SW 1271 (cell line): Measurements from ENCODE around the gene CHMP5.
"Not testable (repeated sequence)": the region's sequence is repeated elsewhere in the genome, so short reads cannot be mapped to it uniquely, and the experiment has no call there.

ENCODE experiments used
- DNase-seq, 2 experiments: peaks; one replicate each; lab custom pipeline; 2025; lab: John Stamatoyannopoulos, UW

The CHMP5 gene

GRCh38 chr9:33277484-33277883 lies 12.6 kb downstream of the CHMP5 start:
- DNase-seq, result no peak

DNA sequence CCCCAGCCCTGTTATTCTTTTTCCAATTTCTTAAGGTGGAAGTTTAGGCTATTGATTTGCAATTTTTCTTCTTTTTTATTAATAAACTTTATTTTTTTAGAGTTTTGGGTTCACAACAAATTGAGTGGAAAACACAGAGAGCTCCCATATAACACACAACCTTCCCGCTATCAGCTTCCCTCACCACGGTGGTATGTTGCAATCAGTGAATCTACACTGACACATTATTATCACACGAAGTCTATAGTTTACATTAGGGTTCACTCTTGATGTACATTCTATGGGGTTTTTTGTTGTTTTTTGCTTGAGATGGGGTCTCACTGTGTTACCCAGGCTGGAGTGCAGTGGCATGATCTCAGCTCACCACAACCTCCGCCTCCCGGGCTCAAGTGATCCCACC lies 20.7 kb downstream of the CHMP5 start:
- DNase-seq, result no peak

- peak in 1 of 2 experiments; percentile 59 for DNase-seq
Observed at GRCh38 chr9:33287087-33287490, 22.2 kb downstream of the CHMP5 start.

DNA sequence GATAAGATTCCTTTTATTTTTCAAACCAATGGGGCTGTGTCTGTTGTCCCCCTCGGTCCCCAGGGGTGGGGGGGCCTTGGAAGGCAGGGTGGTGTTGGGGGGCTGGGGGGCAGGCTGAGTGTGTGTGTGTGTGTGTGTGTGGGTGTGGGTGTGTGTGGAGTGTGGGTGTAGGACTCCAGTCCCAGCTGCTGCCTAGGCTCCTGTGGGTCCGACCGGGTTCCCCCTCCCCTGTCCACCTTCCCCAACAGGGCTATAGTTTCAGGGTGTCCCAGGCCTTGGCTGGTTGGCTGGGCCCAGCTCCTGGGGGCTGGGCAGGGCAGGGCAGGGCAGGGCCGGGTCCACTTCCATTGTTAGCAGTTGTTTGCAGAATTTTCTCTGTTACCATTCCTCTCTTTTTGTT lies 23.4 kb downstream of the CHMP5 start:
- no peak for DNase-seq

DNA sequence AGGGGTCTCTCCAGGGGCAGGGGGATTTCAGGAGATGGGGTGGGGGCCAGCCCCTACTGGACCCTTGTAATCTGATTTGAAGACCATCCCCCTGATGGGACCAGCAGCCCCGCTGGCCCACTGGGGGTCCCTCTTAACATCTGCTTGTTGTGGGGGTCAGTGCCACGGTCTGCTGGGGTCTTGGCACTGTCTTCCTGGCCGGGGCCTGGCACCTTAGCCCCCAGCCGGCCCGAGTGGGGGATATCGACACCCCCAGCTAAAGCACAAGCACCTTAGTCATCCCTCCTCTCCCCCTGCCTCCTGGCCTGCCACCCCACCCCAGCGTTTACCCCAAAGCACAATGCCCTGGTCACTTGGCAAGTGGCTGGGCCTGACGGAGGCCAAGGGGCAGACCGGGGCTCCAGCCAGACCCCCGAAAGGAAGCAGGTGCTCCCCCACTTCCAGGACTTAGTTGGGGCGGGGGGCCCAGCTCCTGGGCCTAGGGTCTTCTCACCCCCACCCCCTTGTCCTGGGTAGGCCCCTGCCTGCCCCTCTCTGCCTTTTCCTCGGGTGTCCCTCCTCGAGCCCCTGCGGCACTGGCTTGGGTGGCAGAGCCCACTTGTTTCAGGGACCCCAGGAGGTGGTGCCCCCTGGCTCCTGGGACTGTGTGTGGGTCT lies 24.1 kb downstream of the CHMP5 start:
- DNase-seq, result no peak

DNA sequence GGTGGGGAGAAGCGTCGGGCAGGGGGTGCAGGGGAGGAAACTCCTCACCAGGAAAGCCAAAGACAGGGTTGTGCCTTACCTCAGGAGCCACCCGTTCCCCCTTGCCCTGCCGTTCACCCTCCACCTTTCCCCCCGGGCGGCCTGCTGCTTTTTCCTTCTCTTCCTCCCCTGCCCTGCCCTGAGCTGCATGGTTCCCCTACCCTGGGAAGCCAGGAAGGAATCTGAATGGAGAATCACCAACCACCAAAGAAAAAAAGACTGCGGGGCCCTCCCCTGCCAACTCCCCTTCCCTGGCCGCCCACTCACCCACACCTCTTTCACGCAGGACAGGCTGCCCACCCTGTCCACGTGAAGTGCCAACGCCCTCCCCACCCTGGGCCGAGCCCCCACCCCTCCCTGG lies 24.6 kb downstream of the CHMP5 start:
- no peak for DNase-seq

DNA sequence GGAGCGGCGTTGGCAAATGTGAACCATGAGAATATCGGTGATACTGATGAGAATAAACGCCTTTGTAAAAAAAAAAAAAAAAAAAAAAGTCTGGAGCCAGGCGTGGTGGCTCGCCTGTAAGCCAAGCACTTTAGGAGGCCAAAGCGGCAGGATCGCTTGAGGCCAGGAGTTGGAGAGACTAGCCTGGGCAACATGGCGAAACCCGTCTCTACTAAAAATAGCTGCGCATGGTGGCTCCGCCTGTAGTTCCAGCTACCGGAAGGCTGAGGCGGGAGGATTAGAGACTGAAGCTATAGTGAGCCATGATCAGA lies 25.0 kb downstream of the CHMP5 start:
- no peak for DNase-seq

- peak; percentile 84 to 86 for DNase-seq
Observed at GRCh38 chr9:33290247-33291030, 25.6 kb downstream of the CHMP5 start, which contains the start of gene NFX1. Gene NFX1 (plus strand): TSS chr9:33290516. CDS start chr9:33290573, 57 bp downstream.

- DNase-seq, result no peak
Observed at GRCh38 chr9:33291031-33291397, 26.2 kb downstream of the CHMP5 start.

- no peak for DNase-seq
Observed at GRCh38 chr9:33291901-33292300, 27.1 kb downstream of the CHMP5 start.

DNA sequence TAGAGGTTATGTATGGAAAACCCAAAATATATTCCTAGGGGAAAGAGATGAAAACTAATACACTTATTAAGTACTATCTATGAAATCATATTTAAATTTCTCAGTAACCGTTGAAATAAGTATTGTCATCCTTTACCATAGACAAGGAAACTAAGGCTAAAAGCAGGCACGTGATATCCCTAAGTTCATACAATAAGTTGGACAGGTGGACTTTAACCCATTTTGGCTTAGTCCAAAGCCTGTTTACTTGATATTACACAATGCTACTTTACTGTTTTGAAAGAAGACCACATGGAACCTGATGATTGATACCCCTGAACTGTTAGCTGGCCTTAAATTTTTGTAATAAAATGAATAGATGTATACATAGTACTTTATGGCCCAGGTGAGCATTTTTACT lies 28.9 kb downstream of the CHMP5 start:
- no peak for DNase-seq

- no peak for DNase-seq
Observed at GRCh38 chr9:33294670-33295432, 30.0 kb downstream of the CHMP5 start.

DNA sequence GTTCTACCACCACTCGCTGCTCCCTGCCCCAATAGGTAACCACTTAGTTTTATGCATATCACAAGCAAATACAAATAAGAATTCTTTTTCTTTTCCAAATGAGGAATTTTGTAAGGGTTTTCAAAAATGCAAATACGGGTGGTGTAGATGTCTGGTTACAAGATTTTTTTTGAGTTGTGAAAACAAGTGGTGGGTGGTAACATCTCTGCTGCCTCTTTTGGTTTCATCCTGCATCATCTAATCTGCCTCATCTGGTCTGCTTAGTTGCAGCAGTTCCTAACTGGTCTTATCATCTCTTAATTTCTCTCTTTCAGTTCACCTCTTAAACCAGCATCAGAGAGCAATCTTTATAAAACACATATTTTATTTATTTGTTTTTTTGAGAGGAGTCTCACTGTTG lies 30.7 kb downstream of the CHMP5 start:
- no peak for DNase-seq

DNA sequence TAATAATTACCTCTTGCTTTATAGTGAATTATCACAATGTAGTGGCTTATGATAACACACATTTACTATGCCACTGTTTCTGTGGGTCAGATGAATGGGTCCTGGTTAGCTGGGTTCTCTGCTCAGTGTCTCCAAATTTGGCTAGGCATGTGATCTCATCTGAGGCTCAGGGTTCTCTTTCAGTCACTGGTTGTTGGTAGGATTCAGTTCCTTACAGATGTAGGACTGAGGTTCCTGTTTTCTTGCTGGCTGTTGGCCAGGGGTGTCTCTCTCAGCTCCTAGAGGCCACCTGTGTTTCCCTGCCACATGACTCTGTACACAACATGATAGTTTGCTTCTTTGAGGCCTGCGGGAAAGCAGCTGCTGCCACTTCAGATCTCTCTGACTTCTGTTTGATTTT lies 32.6 kb downstream of the CHMP5 start:
- DNase-seq, result no peak

- no peak for DNase-seq
Observed at GRCh38 chr9:33300546-33300945, 35.7 kb downstream of the CHMP5 start.

GRCh38 chr9:33304362-33304761 lies 39.5 kb downstream of the CHMP5 start:
- DNase-seq, result no peak

- no peak for DNase-seq
Observed at GRCh38 chr9:33306037-33306436, 41.2 kb downstream of the CHMP5 start.

DNA sequence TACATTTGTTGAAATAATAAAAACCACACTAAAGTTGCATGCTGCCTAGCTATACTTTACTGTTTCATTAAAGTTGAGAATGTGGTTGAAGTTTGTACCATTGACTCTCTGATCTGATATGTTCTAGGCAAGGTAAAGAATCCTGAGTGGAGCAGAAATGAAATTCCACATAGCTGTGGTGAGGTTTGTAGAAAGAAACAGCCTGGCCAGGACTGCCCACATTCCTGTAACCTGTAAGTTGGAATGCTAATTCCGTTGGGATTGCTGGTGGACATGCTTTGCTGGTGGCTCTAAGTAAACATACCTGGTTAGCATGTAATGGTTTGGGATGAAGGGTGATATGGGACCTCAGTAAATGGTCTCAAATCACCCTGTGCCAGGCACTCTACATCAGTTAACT lies 42.2 kb downstream of the CHMP5 start:
- DNase-seq, result no peak

DNA sequence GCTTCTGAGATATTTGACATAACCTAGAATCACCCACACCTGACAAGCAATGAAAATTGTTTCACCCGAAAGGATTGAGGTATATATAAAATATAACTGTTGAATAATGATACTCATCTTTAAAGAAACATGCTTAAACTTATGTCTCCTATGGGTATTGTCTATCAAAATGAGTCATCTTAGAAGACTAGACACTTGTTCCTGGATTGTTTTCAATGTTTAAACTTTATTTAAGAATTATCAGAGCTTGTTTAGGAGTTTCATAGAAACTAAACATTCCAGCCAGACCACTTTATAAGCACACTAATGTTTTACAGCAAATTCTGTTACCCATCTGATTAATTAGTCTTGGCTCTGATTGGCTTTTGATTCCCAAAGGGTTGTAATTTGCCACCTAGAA lies 45.1 kb downstream of the CHMP5 start:
- DNase-seq, result no peak

- no peak for DNase-seq
Observed at GRCh38 chr9:33310748-33311147, 45.9 kb downstream of the CHMP5 start.

- no peak for DNase-seq
Observed at GRCh38 chr9:33311953-33312352, 47.1 kb downstream of the CHMP5 start.

DNA sequence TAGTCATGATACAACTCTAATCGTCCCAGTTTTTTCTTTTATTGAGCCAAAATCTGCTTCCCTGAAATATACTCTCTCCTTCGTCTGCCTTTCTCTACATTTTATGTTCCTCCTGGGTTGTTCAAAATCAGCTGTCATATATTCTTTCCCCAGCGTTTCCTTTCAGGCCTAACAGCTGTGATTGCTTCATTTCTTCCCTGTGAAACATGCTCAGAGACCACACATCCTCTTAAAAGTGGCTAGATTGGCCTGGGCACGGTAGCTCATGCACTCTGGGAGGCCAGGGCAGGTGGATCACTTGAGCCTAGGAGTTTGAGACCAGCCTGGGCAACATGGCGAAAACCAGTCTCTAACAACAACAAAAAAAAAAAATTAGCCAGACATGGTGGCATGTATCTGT lies 50.5 kb downstream of the CHMP5 start:
- no peak for DNase-seq

GRCh38 chr9:33317136-33317535 lies 52.3 kb downstream of the CHMP5 start:
- DNase-seq, result not testable (repeated sequence)
